ENCODE results near the gene TRIM3. TPM values are rescaled to one million over a fixed set of nuclear protein-coding genes. Genes with fewer than 3 reads are reported as not detected.

TRIM3 gene
- total and polyA plus RNA-seq, 2 of the 4 experiments (the other 2 are of a cell fraction): 13.8 to 22.3 TPM

GRCh38 chr11:6497069-6497839 lies 23.5 kb upstream of the TRIM3 start, which contains the start of gene DNHD1:
TSS of gene DNHD1 (plus strand) at chr11:6497280. CDS start at chr11:6498216, 936 bp downstream.
- Histone ChIP-seq H3K79me1 (ENCODE audit: low read depth in 1 of 2, low read length in 2 of 2) (peaks cover 4 to 8% of the 10 kb centered on the region in 2 experiments; a peak in 2 of 4 replicates), H2AFZ (replicated peaks; ENCODE audit: low read length, poor library complexity) (no peak within 1 kb of the TSS), H3K18ac (ENCODE audit: low read depth, low read length) (no peak within 1 kb of the TSS), H4K8ac (ENCODE audit: low read depth in 2 of 2, low read length in 2 of 2) (no peak within 1 kb of the TSS), H3K36me3 (ENCODE audit: control insufficient read depth, insufficient read depth, low read length) (peaks cover 13% of the 10 kb centered on the region), H3K9me3 (ENCODE audit: control insufficient read depth, insufficient read depth, low read length) (no peaks in the 10 kb centered on the region), H2BK20ac (ENCODE audit: low read depth, low read length) (no peak within 1 kb of the TSS), H3K27me3 (ENCODE audit: control insufficient read depth, insufficient read depth, low read length) (no peaks in the 10 kb centered on the region), H4K5ac (ENCODE audit: low read depth, low read length) (no peak within 1 kb of the TSS), H3K56ac (ENCODE audit: extremely low read depth, insufficient read depth, low read length) (no peak within 1 kb of the TSS), H4K91ac (ENCODE audit: insufficient read depth, low read depth, low read length) (no peak within 1 kb of the TSS), H3K4me1 (ENCODE audit: control insufficient read depth, insufficient read depth, low read length) (no peaks in the 10 kb centered on the region), H3K4ac (ENCODE audit: low read depth, low read length) (no peak within 1 kb of the TSS), H3K4me3 (ENCODE audit: insufficient read depth, low read depth, low read length) (no peak within 1 kb of the TSS), H4K20me1 (ENCODE audit: insufficient read depth, low read length) (no peaks in the 10 kb centered on the region), H2BK120ac (ENCODE audit: low read depth, low read length) (no peak within 1 kb of the TSS), H3K9me1 (ENCODE audit: insufficient read depth, low read length) (peaks cover 5% of the 10 kb centered on the region; the same call in 1 of the 2 replicates), H3K14ac (replicated peaks; ENCODE audit: low read depth, low read length) (no peak within 1 kb of the TSS), H2AK9ac (replicated peaks; ENCODE audit: low read depth, low read length, poor library complexity) (no peak within 1 kb of the TSS), H2BK15ac (ENCODE audit: low read depth, low read length) (no peak within 1 kb of the TSS), H3K9ac (ENCODE audit: low read depth, low read length) (no peak within 1 kb of the TSS), H3K23ac (ENCODE audit: low read depth, low read length) (no peak within 1 kb of the TSS), H3K4me2 (ENCODE audit: low read depth, low read length) (no peak within 1 kb of the TSS), H2AK5ac (ENCODE audit: low read depth, low read length) (no peak within 1 kb of the TSS), H2BK5ac (ENCODE audit: low read depth, low read length, poor library complexity, severe bottlenecking) (no peak within 1 kb of the TSS), H3K27ac (ENCODE audit: insufficient read depth, low read length) (no peak within 1 kb of the TSS)
- TF ChIP-seq MXI1 (IDR thresholded peaks at IDR 0.05; ENCODE audit: borderline replicate concordance, low read depth, low read length): no peak
- no peak for TF ChIP-seq RFX5 (IDR thresholded peaks at IDR 0.05; ENCODE audit: low read depth, low read length)
- DNase-seq (no peak), ATAC-seq (ENCODE audit: low read depth) (no peak)
- no TSS peak for BruUV-seq (replicated peaks)
- ChIA-PET CTCF (no interaction called here), POLR2A (ENCODE audit: unreplicated experiment) (no interaction called here)
- in situ Hi-C loops (cut with MboI; ENCODE audit: low sequenced_read_pairs) (no loop called here), intact Hi-C loops (cut with micrococcal nuclease) (no loop called here), dilution Hi-C loops (cut with HindIII; ENCODE audit: low sequenced_read_pairs, unreplicated experiment) (no loop called here)
- WGBS, 2 experiments (ENCODE audit: extremely low coverage in 2 of 2, insufficient read length in 1 of 2): 38% methylated on average over 27 of the region's 33 CpGs; no CpG with 5 or more reads in 1 of the 2 experiments
